Measurements from ENCODE around the gene KPNA6. TPM values are rescaled to one million over a fixed set of nuclear protein-coding genes. Genes with fewer than 3 reads are reported as not detected.

KPNA6 gene
- total RNA-seq, 1 donor from 2014 or later, result 95.3 TPM

- no peaks in the 10 kb centered on the region for H3K4me1 Mint-ChIP-seq (ENCODE audit: unreplicated experiment)
- H3K36me3 Mint-ChIP-seq (ENCODE audit: low read depth, unreplicated experiment), result peaks cover 20% of the 10 kb centered on the region
- H3K27me3 Mint-ChIP-seq (ENCODE audit: unreplicated experiment), result peaks cover 1% of the 10 kb centered on the region
- TF ChIP-seq CTCF (IDR thresholded peaks at IDR 0.05; ENCODE audit: unreplicated experiment), result no peak
- no peak overlapping the region for H3K4me3 Mint-ChIP-seq (ENCODE audit: unreplicated experiment)
- no peak overlapping the region for H3K27ac Mint-ChIP-seq (ENCODE audit: unreplicated experiment)
- no peaks in the 10 kb centered on the region for H3K9me3 Mint-ChIP-seq (ENCODE audit: unreplicated experiment)
- DNase-seq (ENCODE audit: low spot score), result no peak
Observed at GRCh38 chr1:32100807-32101708, 6.8 kb upstream of the KPNA6 start.

GRCh38 chr1:32104127-32104526 lies 3.7 kb upstream of the KPNA6 start:
- Mint-ChIP-seq H3K4me3 (ENCODE audit: unreplicated experiment) (no peak overlapping the region), H3K27ac (ENCODE audit: unreplicated experiment) (no peak overlapping the region)
- DNase-seq (ENCODE audit: low spot score), result no peak

DNA sequence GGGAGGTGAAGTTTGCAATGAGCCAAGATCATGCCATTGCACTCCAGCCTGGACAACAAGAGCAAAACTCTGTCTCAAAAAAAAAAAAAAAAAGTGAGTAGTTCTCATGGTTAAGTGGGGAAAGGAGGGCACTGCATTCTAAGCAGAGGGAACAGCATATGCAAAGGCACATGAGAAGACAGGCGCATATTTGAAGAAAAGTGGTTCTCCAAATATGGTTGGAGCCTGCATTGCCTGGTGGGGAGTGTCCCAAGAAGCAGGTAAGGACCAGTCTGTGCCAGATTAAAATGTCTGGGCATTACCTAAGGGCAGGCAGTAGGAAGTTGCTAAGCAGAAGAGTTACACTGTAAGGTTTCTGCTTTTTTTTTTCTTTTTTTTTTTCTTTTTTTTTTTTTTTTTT lies 2.5 kb upstream of the KPNA6 start:
- H3K9me3 Mint-ChIP-seq (ENCODE audit: unreplicated experiment), result no peaks in the 10 kb centered on the region
- no peak for DNase-seq (ENCODE audit: low spot score)
- H3K27ac Mint-ChIP-seq (ENCODE audit: unreplicated experiment), result no peak overlapping the region
- peaks cover 6% of the 10 kb centered on the region for H3K4me1 Mint-ChIP-seq (ENCODE audit: unreplicated experiment)
- no peak for TF ChIP-seq CTCF (IDR thresholded peaks at IDR 0.05; ENCODE audit: unreplicated experiment)
- peaks cover 6% of the 10 kb centered on the region for H3K36me3 Mint-ChIP-seq (ENCODE audit: low read depth, unreplicated experiment)
- no peak overlapping the region for H3K4me3 Mint-ChIP-seq (ENCODE audit: unreplicated experiment)
- H3K27me3 Mint-ChIP-seq (ENCODE audit: unreplicated experiment), result peaks cover 7% of the 10 kb centered on the region

More at GRCh38 chr1:32104127-32104526, 3.7 kb upstream of the KPNA6 start:
- no peak for TF ChIP-seq CTCF (IDR thresholded peaks at IDR 0.05; ENCODE audit: unreplicated experiment)
- Mint-ChIP-seq H3K4me1 (ENCODE audit: unreplicated experiment) (peaks cover 2% of the 10 kb centered on the region), H3K27me3 (ENCODE audit: unreplicated experiment) (peaks cover 2% of the 10 kb centered on the region), H3K36me3 (ENCODE audit: low read depth, unreplicated experiment) (peaks cover 10% of the 10 kb centered on the region), H3K9me3 (ENCODE audit: unreplicated experiment) (no peaks in the 10 kb centered on the region)

DNA sequence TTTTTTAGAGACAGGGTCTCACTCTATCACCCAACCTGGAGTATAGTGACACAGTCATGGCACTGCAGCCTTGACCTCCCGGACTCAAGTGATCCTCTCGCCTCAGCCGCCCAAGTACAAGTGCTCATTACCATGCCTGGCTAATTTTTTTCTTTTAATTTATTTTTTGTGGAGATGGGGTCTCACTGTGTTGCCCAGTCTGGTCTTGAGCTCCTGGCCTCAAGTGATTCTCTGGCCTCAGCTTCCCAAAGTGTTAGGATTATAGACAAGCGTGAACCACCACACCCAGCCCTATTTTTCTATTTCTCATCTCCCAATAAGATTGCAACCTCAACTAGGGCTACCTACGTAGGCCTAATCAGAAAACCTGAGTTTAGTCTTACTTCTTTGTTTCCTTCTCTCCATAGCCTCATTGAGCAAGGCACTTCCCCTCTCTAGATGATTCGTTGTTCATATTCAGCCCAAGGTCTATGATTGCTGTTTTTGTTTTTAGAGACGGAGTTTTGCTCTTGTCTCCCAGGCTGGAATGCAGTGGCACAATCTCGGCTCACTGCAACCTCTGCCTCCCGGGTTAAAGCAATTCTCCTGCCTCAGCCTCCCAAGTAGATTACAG lies 1.1 kb upstream of the KPNA6 start:
- Mint-ChIP-seq H3K27ac (ENCODE audit: unreplicated experiment) (peak overlapping the region; percentile 62), H3K4me3 (ENCODE audit: unreplicated experiment) (peak overlapping the region; percentile 39), H3K27me3 (ENCODE audit: unreplicated experiment) (peaks cover 7% of the 10 kb centered on the region), H3K4me1 (ENCODE audit: unreplicated experiment) (peaks cover 6% of the 10 kb centered on the region), H3K9me3 (ENCODE audit: unreplicated experiment) (no peaks in the 10 kb centered on the region), H3K36me3 (ENCODE audit: low read depth, unreplicated experiment) (peaks cover 1% of the 10 kb centered on the region)
- no peak for DNase-seq (ENCODE audit: low spot score)
- TF ChIP-seq CTCF (IDR thresholded peaks at IDR 0.05; ENCODE audit: unreplicated experiment), result no peak

All from endothelial cell (in vitro differentiated cells).